SW480 (cell line): Measurements from ENCODE around the gene CAMTA1.
"Not testable (repeated sequence)": the region's sequence is repeated elsewhere in the genome, so short reads cannot be mapped to it uniquely, and the experiment has no call there.

ENCODE experiments used
- DNase-seq: peaks from one replicate; pipeline ENCODE4 v3.0.0-alpha.2; 2016; ENCODE audit warnings: low spot score

The CAMTA1 gene

DNA sequence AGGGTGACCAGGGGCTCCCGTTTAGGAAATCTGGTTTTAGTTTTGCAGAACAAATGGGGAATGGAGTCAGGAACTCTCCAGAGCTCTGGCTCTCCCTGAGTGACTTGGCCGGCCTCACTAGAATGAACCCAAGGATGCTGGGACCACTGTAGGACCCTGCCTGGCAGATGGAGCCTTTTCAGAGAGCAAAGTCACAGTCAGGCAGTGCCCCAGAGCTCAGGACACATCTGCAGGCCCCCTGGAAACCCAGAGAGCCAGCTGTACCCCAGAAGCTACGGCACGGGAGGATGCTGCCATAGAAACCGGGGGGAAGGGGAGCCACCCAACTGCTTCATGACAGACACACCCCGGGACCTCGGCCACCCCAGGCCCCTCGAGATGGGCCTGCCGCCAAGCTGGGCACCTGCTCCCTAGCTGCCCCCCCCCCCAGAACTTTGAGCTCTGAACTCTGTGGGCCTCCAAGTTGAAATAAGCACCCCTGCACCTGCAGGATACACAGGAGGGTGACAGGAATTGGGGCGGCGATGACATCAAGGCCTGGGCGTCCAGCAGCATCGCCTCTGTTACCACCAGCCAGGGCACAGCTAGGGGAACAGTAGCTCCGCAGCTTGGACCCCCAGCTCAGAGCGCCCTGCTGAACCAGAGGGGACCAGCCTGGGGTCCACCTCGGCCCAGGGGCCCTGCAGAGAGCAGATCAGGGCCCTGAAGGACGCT lies 894.1 kb downstream of the CAMTA1 start:
- DNase-seq, result no peak

DNA sequence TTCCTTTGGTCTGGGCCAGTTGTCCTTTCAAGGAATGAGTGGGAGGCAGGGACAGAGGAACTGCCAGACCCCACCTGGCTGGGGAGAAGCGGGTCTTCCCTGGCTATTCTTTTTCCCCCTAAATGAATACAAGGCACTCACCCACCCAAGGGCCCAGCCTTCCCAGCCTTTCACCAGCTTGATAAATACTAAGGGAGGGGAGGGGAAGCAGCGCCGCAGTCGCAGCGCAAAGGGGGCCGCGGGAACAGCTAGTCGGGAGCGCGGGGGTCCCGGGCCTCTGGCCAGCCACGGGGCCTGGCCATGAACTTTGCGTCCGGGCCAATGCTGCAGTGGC lies 894.6 kb downstream of the CAMTA1 start:
- no peak for DNase-seq

DNA sequence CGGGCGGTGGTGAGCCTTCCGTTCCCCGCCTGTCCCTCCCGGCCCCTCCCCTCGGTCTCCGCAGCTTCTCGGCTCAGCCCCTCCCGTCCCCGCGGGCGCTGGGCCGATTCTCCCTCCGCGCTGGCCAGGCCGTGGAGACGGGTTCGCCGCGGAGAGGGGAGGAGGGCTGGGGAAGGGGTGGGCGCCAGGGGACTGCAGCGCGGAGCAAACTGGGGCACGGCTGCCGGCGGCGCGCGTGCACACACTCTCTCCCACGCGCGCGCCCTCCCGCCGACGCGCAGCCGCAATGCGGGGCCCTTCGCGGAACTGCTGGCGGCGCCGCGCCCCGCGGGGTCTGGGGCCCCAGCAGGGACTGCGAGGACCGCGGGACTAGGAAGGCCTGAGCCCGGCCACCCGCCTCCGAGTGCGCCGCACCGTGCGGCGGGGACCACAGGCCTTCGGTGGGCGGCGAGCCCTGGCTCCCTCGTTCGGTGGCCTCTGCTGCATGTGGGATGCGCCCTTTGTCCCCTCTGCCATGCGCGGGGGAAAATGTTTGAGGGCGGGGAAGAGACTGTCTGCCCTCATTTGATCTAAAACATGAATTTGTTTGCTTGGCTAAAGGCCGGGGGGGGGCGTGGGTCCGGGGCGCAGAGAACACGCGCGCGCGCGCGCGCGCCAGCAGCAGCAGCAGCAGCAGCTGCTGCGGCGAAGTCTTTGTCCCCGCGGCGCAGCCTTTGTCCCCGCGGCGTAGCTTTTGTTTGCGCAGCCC lies 895.1 kb downstream of the CAMTA1 start:
- DNase-seq, result peak; percentile 20

DNA sequence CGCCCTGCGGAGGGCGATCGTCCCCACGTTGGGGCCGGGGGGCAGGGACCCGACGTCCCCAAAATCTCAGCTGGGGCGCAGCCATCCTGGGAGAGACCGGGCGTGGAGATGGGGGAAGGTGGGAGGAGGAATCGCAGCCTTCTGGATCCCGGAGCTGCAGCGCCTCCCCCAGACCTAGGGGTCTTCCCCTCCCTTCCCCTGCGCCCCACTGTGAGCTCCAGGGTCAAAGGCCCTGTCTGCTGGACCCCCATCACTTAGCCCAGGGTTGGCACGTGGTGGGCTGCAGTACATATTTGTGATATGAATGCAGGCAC lies 895.7 kb downstream of the CAMTA1 start:
- no peak for DNase-seq

DNA sequence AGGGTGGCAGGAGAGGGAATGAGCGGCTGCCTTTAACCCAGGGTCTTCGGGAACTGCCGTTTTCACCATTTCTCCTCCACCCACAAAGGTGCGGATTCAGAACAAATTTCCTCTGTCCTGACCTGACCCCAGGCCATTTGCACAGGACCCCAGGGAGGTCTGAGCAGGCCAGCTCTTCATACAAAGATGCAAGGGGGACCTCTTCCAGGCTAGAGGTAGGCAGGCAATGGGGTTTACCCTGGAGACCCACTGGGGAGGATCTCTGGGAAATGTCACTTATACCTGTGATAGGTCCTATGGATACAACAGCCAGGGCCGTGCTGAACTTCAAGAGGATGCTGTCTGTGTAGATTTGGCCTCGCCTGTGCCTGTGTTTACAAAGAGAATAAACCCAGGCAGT lies 896.1 kb downstream of the CAMTA1 start:
- DNase-seq, result no peak

DNA sequence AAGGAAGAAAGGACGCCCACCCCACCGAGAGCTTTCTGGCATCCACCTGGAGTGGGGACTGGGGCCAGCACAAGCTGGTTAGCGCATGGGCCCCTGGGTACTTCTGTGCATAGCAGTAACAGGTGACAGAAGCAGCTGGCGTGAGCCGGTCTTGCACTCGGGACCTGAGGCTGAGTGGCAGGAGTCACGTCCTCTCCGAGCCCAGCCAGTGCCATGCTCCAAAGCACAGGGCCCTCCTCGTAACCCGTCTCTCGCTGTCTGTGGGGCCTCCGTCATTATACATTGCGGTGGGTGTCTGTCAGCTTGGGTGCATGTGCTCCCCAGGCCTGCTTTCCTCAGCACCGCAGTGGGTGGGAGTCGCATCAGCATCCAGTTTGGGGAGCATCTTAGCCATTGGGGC lies 898.3 kb downstream of the CAMTA1 start:
- no peak for DNase-seq

DNA sequence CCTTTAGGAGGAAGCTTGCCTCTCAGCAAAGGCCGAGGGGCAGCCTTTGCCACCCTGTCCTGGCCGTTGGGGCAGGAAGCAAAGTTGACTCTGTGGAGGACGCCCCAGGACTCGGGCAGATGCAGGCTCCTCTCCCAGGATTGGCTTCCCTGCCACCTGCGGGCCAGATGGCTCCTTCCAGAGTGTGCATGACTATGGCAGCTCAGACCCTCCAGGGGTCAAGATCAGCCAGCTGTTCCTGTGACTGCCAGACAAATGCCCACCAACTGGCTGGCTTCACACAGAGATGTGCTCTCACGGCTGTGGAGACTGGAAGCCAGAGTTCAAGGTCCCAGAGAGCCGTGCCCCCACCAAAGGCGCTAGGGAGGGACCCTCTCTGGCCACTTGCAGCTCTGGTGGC lies 898.9 kb downstream of the CAMTA1 start:
- DNase-seq, result no peak

DNA sequence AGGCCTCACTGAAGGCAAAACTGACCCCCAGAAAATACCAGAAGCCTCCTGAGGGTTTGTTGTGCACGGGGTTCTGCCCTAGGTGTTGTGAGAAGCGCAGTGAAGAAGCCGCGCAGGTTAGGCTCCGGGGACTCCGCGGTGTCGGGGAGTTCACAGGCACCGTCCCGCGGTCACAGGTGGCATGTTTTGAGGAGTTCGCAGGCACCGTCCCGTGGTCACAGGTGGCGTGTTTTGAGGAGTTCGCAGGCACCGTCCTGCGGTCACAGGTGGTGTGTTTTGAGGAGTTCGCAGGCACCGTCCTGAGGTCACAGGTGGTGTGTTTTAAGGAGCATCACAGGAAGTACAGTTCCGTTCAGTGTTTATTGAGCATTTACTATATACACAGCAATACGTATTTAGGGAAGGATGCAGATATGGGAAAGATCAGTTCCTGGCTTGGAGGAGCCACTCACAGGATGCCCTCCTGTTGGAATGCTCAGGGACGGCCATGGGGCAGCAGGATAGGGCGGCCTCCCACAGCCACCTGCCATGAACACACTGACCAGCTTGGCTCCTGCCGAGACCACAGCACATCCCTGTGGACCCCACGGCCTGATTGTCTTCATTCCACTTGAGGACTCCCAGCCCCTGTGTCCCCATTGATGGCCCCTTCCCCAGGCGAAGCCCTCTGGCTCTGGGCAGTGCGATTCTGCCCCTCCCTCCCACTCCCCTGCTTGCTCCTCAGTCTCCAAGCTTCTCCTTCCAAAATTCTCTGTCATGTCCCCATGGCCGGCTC lies 899.8 kb downstream of the CAMTA1 start:
- no peak for DNase-seq

DNA sequence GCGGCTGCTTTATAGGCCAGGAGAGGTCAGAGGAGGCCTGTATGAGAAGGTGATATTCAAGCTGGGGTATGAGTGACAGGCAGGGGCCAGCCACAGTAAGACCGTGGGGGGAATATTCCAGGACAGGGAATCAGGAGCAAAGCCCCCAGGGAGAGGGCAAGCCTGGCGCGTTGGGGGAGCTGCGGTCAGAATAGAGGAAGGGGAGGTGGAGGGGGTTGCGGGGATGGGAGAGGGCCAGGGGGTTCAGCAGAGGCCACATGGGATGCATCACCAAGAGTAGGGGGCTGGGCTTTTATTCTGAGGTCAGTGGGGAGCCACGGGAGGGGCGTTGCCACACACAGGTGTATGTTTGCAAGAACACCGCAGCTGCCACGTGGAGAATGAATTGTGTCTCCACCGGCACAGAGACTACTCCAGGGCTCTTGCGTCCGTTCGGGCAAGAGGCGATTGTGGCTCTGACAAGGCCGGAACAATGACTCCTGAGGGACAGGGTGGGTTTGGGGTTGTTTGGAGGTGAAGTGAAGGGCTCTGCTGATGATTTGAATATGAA lies 901.1 kb downstream of the CAMTA1 start:
- no peak for DNase-seq

DNA sequence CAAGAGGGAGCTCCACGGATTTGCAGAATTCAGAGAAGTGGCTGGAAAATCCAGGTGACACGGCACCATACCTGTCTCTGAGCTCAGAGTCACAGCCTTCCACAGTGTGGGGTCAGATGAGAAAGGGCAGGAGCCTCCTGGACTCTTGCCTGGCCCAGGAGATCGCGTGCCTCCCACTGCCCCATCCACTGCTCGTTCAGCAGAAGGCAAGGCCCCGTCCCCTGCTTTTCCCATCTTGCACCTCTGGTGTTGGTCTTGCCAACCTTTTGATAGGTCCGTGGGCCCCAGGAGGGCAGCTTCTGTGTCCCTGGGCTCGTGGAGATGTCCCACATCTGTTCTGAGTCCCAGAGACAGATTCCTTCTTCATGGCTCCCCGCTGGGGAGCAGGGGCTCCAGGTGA lies 902.2 kb downstream of the CAMTA1 start:
- no peak for DNase-seq

DNA sequence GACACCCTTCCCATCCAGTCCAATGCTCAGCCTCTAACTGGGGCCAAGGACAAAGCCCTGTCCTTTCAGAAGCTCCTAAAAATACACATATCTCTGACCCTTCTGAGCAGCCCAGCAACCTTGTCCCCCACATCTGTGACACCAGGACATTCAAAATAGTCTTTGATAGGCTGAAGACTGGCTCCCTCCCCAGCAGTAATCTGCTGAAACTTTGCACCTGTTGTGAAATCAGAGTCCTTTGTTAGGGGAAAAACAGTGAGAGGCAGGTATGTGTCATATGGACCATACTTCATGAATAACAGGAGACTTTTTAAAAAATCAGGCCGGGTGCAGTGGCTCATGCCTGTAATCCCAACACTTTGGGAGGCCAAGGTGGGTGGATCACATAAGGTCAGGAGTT lies 903.4 kb downstream of the CAMTA1 start:
- DNase-seq, result no peak

DNA sequence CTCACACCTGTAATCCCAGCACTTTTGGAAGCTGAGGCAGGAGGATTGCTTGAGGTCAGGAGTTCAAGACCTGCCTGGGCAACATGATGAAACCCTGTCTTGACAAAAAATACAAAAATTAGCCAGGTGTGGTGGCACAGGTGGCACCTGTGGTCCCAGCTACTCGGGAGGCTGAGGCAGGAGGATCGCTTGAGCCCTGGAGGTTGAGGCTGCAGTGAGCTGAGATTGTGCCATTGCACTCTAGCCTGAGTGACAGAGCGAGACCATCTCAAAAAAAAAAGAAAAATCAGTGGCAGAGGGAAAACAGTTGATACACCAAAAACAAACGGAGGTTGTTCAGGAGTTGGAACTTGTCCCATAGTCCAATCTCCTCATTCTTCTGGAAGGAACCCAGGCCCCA lies 904.1 kb downstream of the CAMTA1 start:
- not testable (repeated sequence) for DNase-seq

DNA sequence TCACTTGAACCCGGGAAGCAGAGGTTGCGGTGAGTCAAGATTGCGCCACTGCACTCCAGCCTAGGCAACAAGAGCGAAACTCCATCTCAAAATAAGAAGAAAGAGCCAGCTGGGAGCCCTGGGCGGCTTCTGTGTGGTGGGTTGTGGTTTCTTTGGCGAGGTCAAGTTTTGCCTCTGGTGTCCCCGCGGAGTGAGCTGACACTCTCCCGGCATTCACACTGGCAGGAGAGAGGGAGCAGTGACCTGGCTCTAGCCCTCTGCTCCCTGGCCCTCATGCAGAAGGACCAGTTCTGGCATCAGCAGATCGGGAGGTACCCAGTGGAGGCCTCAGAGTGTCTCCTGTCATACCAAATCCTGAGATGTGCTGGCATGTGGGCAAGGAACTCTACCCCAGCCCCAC lies 904.8 kb downstream of the CAMTA1 start:
- DNase-seq, result no peak

DNA sequence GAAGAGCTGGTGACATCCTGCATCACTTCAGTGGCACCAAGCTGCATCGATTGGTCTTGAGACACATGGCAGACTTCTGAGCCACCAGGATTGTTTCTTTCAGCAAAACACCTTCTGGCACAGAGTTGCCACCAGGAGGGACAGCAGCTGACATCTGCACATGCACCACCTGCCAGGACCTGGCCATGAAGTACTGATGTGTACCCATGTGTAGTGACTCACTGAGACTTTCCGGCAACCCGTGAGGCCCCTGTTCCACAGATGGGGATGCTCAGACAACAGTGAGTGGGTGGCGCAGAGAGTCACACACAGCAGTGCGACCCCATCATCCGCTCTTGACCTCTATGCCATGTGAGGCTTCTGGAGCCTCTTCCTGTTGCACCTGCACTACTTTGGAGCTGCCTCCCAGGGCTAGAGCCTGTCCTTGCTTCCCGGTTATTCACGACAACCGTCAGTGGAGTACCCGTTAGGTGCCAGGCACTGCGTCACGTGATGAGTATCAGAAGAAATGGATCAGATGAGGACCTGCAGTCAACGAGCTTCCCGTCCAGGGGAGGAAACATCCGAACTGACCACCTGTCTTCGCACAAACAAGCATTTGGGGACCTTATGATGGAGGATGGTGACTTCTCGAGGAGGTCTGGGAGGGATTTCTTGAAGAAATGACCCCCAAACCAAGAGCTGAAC lies 905.4 kb downstream of the CAMTA1 start:
- no peak for DNase-seq

DNA sequence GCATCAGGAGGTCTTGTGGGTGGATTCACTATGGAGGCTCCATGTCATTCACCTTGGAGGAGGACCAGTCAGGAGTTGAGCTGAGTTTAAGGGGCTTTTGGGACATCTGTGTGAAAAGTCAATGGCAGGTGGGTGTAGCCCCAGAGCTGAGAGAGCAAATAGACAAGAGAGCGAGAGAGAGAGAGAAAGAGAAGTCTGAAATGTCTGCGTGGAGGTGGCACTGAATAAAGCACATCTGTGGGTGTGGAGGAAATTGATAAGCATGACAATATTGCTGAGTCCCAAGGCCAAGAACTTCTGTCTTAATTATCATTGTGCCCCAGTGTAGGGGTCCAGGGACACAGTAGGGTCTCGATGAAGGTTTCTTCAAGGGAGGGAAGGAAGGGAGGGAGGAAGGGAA lies 906.3 kb downstream of the CAMTA1 start:
- no peak for DNase-seq

DNA sequence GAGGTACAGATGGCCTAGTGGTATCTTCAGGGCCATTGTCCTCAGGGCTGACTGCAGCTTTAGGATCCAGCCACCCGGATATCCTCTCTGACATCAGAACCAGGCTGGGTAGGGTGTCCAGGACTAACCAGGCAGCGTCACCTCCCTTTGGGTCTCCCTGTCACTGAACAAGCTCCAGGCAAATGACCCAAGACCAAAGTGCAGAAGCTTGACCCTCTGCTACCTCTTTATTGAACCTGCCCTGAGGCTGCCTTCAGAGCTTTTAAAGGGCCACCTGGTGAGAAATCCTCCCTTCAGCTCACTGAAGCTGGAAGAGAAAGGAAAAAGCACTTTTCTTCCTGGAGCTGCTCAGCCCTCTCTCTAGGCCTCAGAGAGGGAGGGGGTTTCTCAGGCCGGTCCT lies 906.8 kb downstream of the CAMTA1 start:
- DNase-seq, result no peak

DNA sequence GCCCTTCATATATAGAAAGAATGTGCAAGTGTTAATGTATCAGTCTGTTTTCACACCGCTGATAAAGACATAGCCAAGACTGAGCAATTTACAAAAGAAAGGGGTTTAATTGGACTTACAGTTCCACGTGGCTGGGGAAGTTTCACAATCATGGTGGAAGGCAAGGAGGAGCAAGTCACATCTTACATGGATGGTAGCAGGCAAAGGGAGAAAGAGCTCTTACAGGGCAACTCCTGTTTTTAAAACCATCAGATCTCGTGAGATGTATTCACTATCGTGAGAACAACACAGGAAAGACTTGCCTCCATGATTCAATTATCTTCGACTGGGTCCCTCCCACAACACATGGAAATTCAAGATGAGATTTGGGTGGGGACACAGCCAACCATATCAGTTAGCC lies 907.8 kb downstream of the CAMTA1 start:
- not testable (repeated sequence) for DNase-seq

DNA sequence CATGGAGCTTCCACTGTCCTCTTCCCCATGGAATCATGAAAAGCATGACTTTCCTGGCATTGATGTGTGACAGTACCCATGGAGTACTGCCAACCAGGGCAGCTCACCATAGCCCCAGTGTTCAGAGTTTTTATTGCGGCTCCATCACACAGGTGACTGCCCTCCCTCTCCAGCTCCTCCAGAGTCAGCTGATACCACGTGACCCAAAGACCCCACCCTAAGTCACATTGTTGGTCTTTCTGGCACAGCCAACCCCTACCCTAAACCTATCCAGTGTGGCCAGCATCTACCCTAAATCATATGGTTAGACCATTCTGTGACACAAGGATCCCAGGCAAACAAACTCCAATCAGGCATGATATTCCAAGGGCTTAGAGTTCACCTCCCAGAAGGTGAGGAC lies 908.4 kb downstream of the CAMTA1 start:
- DNase-seq, result no peak

DNA sequence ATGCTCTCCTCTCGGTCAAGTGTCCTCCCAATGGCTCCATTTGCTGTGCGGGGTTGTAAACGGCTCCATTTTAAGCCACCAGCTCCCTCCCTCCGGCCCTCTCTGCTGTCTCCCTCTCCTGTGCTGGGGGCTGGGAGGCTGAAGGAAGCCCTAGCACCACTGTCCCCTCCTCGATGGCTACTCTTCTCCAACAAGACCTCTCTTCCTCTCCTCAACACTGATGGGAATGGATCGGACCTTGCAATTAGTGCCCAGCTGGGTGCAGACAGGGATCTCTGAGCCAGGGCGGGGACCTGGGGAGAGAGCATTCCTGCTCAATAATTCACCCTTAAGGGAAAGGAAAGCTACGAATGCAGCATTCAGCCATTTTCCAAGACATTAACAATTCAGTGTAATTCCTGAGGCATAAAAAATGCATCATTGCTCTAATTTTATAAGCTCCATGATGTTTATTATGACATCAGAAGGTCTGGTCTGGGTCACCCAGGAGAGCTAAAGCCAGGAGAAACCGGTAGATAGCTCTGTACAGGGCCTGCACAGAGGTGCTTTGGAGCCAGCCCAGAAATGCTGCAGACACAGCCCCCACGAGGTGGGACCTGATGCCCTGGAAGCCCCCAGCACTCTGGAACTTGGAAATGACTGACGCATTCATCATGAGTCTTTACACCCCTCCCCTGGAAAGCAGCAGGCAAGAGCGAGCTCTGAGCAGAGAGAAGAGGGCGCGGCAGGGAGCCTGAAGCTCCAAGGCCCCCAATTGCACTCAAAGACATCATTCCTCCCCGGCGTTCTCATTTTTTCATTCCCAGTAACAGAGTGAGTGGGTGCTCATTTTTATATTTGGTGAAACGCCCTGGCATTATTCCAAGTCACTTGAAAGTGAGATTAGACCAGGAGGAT lies 909.6 kb downstream of the CAMTA1 start:
- no peak for DNase-seq

DNA sequence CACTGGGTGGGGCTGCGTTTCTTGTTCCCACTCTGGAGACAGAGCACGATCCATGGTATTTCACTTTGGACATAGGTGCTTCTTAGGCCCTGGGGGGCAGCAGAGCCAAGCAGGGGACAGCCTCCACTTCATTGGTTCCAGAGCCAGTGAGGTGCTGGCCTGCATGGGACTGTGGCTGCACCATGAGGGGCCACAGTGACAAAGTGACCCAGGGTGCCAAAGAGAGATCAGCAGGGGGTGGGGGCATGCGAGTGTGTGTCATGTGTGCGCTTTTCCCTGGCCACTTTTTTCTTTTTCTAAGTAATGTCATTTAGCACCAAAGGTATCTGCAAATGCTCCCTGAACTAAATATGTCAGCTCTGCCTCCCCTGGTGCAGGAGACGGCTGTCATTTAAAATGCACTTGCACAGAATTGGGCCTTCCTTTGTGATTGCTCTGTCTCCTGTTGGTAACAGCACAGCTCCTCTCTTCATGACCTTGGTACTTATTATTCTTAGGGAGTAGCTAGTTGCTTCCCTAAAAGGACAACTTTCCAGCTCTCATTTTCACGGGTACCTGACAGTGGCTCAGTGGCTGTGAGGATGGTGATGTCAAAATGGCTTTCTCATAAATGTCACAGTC lies 910.4 kb downstream of the CAMTA1 start:
- no peak for DNase-seq

DNA sequence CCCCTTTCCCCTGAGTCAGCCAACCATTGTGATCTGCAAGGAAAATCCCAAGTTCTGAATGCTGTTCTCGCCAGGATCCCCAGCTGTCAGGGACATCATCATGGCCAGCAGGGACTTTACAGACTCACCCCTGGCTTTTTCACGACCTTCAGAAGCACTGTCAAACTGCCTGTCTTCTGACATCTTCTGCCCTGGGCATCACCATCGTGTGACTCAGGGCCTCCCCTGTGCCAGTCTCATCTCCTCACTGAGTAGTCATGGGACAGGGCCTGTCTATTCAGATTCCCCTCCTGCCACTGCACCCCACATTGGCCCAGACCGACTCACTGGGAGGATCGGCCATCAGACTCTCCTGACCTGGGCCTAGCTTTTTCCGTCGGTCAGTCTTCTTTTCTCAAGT lies 913.4 kb downstream of the CAMTA1 start:
- no peak for DNase-seq
